ENCODE results near the gene SMIM22. TPM values are rescaled to one million over a fixed set of nuclear protein-coding genes. Genes with fewer than 3 reads are reported as not detected.

SMIM22 gene
- total RNA-seq, 1 donor from 2014 or later = not detected

GRCh38 chr16:4811242-4811641, 16.1 kb downstream of the SMIM22 start:
- no peaks in the 10 kb centered on the region for H3K9me3 Mint-ChIP-seq
- no peak overlapping the region for H3K27ac Mint-ChIP-seq (ENCODE audit: unreplicated experiment)
- no peak overlapping the region for H3K4me3 Mint-ChIP-seq
- H3K4me1 Mint-ChIP-seq = no peaks in the 10 kb centered on the region
- no peak for TF ChIP-seq CTCF (conservative IDR thresholded peaks at IDR 0.05)
- no peaks in the 10 kb centered on the region for H3K27me3 Mint-ChIP-seq (ENCODE audit: low read depth)
- DNase-seq (ENCODE audit: low read depth, low spot score) = no peak
- H3K36me3 Mint-ChIP-seq (ENCODE audit: low read depth) = peaks cover 12% of the 10 kb centered on the region

- Mint-ChIP-seq H3K36me3 (ENCODE audit: low read depth) (peaks cover 12% of the 10 kb centered on the region), H3K4me1 (no peaks in the 10 kb centered on the region), H3K27me3 (ENCODE audit: low read depth) (no peaks in the 10 kb centered on the region), H3K4me3 (no peak overlapping the region), H3K27ac (ENCODE audit: unreplicated experiment) (no peak overlapping the region), H3K9me3 (no peaks in the 10 kb centered on the region)
- DNase-seq (ENCODE audit: low read depth, low spot score) = no peak
- TF ChIP-seq CTCF (conservative IDR thresholded peaks at IDR 0.05) = no peak
Observed at GRCh38 chr16:4811773-4812172, 16.6 kb downstream of the SMIM22 start.

- TF ChIP-seq CTCF (conservative IDR thresholded peaks at IDR 0.05) = no peak
- Mint-ChIP-seq H3K9me3 (no peaks in the 10 kb centered on the region), H3K27me3 (ENCODE audit: low read depth) (no peaks in the 10 kb centered on the region), H3K4me3 (no peak overlapping the region), H3K36me3 (ENCODE audit: low read depth) (peaks cover 9% of the 10 kb centered on the region), H3K27ac (ENCODE audit: unreplicated experiment) (peak overlapping the region; percentile 67), H3K4me1 (no peaks in the 10 kb centered on the region)
- DNase-seq (ENCODE audit: low read depth, low spot score) = no peak
Observed at GRCh38 chr16:4813251-4814003, 18.3 kb downstream of the SMIM22 start.

GRCh38 chr16:4814046-4814445, 18.9 kb downstream of the SMIM22 start:
- H3K27me3 Mint-ChIP-seq (ENCODE audit: low read depth) = no peaks in the 10 kb centered on the region
- DNase-seq (ENCODE audit: low read depth, low spot score) = no peak
- no peaks in the 10 kb centered on the region for H3K4me1 Mint-ChIP-seq
- peaks cover 13% of the 10 kb centered on the region for H3K36me3 Mint-ChIP-seq (ENCODE audit: low read depth)
- no peak overlapping the region for H3K4me3 Mint-ChIP-seq
- H3K27ac Mint-ChIP-seq (ENCODE audit: unreplicated experiment) = no peak overlapping the region
- no peaks in the 10 kb centered on the region for H3K9me3 Mint-ChIP-seq
- TF ChIP-seq CTCF (conservative IDR thresholded peaks at IDR 0.05) = no peak

- Mint-ChIP-seq H3K27ac (ENCODE audit: unreplicated experiment) (peak overlapping the region; percentile 43), H3K9me3 (no peaks in the 10 kb centered on the region), H3K36me3 (ENCODE audit: low read depth) (peaks cover 13% of the 10 kb centered on the region), H3K4me1 (no peaks in the 10 kb centered on the region), H3K4me3 (no peak overlapping the region), H3K27me3 (ENCODE audit: low read depth) (no peaks in the 10 kb centered on the region)
- no peak for TF ChIP-seq CTCF (conservative IDR thresholded peaks at IDR 0.05)
- no peak for DNase-seq (ENCODE audit: low read depth, low spot score)
Observed at GRCh38 chr16:4814542-4815173, 19.5 kb downstream of the SMIM22 start.
